ENCODE data around the gene KCTD20.
A peak's percentile ranks its signal among the peaks of the same experiment; 100 is the strongest.

KCTD20 gene

GRCh38 chr6:36492092-36492491 is 49.3 kb downstream of the KCTD20 start:
- Histone ChIP-seq H3K4me2 (peak overlapping the region in 5 of 11 experiments; percentile 56 to 79 (median 74); a peak in 10 of 22 replicates), H3K9me3 (replicated peaks in 1 of 11) (no peaks in the 10 kb centered on the region), H3K27me3 (no peaks in the 10 kb centered on the region), H3K4me3 (no peak overlapping the region), H3K4me1 (peaks cover 0 to 52% (median 29%) of the 10 kb centered on the region in 10 experiments; a peak in 14 of 20 replicates), H3K9ac (0 out of 22 replicates have a peak overlapping the region, but pooled peaks of 1 of the 11 experiments have one; percentile 28), H4K20me1 (peaks cover 0 to 59% (median 15%) of the 10 kb centered on the region in 11 experiments; a peak in 12 of 22 replicates), H3K27ac (peak overlapping the region in 6 of 11 experiments; percentile 16 to 89 (median 77); a peak in 10 of 22 replicates), H3K36me3 (peaks cover 55 to 100% (median 98%) of the 10 kb centered on the region in 11 experiments)
- TF ChIP-seq Cebpa-rat (IDR thresholded peaks at IDR 0.05) = no peak

DNA sequence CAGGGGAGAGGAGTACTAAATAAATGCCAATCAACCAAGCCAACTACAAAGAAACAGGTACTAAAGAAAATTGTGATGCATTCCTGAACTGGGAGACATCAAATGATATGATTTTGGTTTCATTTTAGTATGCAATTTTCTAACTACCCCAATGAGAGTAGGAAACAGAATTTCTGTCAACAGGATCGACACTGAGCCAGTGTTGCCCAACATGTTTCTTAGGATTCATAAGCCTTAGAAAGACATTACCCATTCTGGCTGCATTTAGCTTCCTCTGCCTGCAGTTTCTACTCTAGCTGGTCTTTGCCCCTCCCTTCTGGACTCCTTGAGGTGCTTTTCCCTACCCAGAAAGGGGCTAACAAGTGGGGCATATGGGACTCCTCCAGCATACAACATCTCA is 49.8 kb downstream of the KCTD20 start:
- H3K4me2 ChIP-seq = peak overlapping the region in 6 of 11 experiments; percentile 52 to 79 (median 66); a peak in 10 of 22 replicates
- peaks cover 0 to 52% (median 29%) of the 10 kb centered on the region in 10 experiments; a peak in 14 of 20 replicates for H3K4me1 ChIP-seq
- H3K27ac ChIP-seq = peak overlapping the region in 8 of 11 experiments; percentile 55 to 89 (median 72); a peak in 13 of 22 replicates
- H3K9me3 ChIP-seq (replicated peaks in 1 of 11) = no peaks in the 10 kb centered on the region
- peaks cover 0 to 59% (median 15%) of the 10 kb centered on the region in 11 experiments; a peak in 12 of 22 replicates for H4K20me1 ChIP-seq
- peak overlapping the region in 3 of 11 experiments; percentile 30 to 73 (median 72); a peak in 3 of 22 replicates for H3K9ac ChIP-seq
- TF ChIP-seq Cebpa-rat (IDR thresholded peaks at IDR 0.05) = no peak
- H3K36me3 ChIP-seq = peaks cover 55 to 100% (median 98%) of the 10 kb centered on the region in 11 experiments
- H3K4me3 ChIP-seq = no peak overlapping the region
- H3K27me3 ChIP-seq = no peaks in the 10 kb centered on the region

DNA sequence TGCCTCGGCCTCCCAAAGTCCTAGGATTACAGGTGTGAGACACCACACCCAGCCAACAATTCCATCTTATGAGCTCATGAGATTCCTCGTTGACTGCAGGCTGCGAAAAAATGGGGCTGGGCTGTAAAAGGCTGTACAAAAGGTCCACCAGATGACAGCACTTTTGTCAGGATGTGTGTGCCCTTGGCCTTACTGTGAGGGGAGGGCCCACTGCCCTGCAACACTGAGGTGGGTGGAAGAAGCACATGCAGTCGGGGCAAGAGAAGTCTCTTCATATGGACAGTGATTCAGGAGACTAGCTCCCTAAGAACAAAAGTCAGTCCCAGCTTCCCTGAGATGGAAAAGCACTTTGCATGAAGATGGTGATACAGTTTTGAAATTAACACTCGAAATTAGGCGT is 50.5 kb downstream of the KCTD20 start:
- peak overlapping the region in 9 of 11 experiments; percentile 2 to 73 (median 34); a peak in 12 of 22 replicates for H3K9ac ChIP-seq
- H3K36me3 ChIP-seq = peaks cover 55 to 100% (median 98%) of the 10 kb centered on the region in 11 experiments
- peak overlapping the region in 10 of 11 experiments; percentile 35 to 89 (median 68); a peak in 17 of 22 replicates for H3K27ac ChIP-seq
- no peak for TF ChIP-seq Cebpa-rat (IDR thresholded peaks at IDR 0.05)
- H3K4me3 ChIP-seq = no peak overlapping the region
- peaks cover 0 to 52% (median 29%) of the 10 kb centered on the region in 10 experiments; a peak in 14 of 20 replicates for H3K4me1 ChIP-seq
- no peaks in the 10 kb centered on the region for H3K27me3 ChIP-seq
- peaks cover 0 to 59% (median 15%) of the 10 kb centered on the region in 11 experiments; a peak in 12 of 22 replicates for H4K20me1 ChIP-seq
- no peaks in the 10 kb centered on the region for H3K9me3 ChIP-seq (replicated peaks in 1 of 11)
- H3K4me2 ChIP-seq = peak overlapping the region in 7 of 11 experiments; percentile 25 to 79 (median 58); a peak in 13 of 22 replicates

GRCh38 chr6:36493859-36494258 is 51.1 kb downstream of the KCTD20 start:
- Histone ChIP-seq H3K36me3 (peaks cover 55 to 100% (median 98%) of the 10 kb centered on the region in 11 experiments), H3K27me3 (no peaks in the 10 kb centered on the region), H3K27ac (peak overlapping the region in 10 of 11 experiments; percentile 35 to 89 (median 68); a peak in 17 of 22 replicates), H3K4me1 (peaks cover 0 to 52% (median 29%) of the 10 kb centered on the region in 10 experiments; a peak in 14 of 20 replicates), H3K9ac (peak overlapping the region in 8 of 11 experiments; percentile 13 to 73 (median 36); a peak in 12 of 22 replicates), H3K4me3 (no peak overlapping the region), H3K4me2 (peak overlapping the region in 7 of 11 experiments; percentile 25 to 79 (median 58); a peak in 14 of 22 replicates), H4K20me1 (peaks cover 0 to 59% (median 15%) of the 10 kb centered on the region in 11 experiments; a peak in 13 of 22 replicates), H3K9me3 (replicated peaks in 1 of 11) (no peaks in the 10 kb centered on the region)
- peak in 4 of 11 experiments; percentile 5 to 75 (median 44); a peak in 6 of 22 replicates for TF ChIP-seq Cebpa-rat (IDR thresholded peaks at IDR 0.05)

GRCh38 chr6:36495086-36495485 is 52.3 kb downstream of the KCTD20 start:
- Histone ChIP-seq H3K9ac (peak overlapping the region in 2 of 11 experiments; percentile 72 to 73; a peak in 2 of 22 replicates), H3K4me3 (no peak overlapping the region), H3K27me3 (no peaks in the 10 kb centered on the region), H3K36me3 (peaks cover 57 to 100% (median 98%) of the 10 kb centered on the region in 11 experiments), H3K27ac (peak overlapping the region in 7 of 11 experiments; percentile 55 to 89 (median 75); a peak in 11 of 22 replicates), H3K9me3 (replicated peaks in 1 of 11) (no peaks in the 10 kb centered on the region), H3K4me1 (peaks cover 0 to 52% (median 29%) of the 10 kb centered on the region in 10 experiments; a peak in 14 of 20 replicates), H4K20me1 (peaks cover 0 to 53% (median 25%) of the 10 kb centered on the region in 11 experiments; a peak in 12 of 22 replicates), H3K4me2 (peak overlapping the region in 5 of 11 experiments; percentile 56 to 79 (median 74); a peak in 8 of 22 replicates)
- TF ChIP-seq Cebpa-rat (IDR thresholded peaks at IDR 0.05) = no peak

DNA sequence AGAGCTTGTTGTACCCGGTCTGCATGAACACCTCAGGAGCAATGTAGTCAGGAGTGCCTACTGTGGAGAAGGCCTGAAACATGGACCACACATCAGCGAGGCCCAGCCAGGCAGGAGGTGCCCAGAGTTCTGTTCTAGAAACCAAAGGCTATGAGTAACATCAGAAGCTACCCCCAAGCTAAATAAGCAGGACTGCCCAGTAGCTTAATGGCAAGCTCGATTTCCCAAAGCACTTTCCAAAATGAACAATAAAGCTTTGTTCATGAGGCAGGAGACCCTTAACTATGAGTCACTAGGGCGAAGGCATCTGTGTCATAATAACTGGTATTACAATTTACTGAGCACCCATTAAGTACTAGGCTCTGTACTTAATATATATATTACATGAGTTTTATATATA is 57.1 kb downstream of the KCTD20 start:
- peaks cover 96 to 100% (median 100%) of the 10 kb centered on the region in 11 experiments for H3K36me3 ChIP-seq
- peaks cover 0 to 14% (median 2%) of the 10 kb centered on the region in 10 experiments; a peak in 11 of 20 replicates for H3K4me1 ChIP-seq
- no peak overlapping the region for H3K4me3 ChIP-seq
- H3K9me3 ChIP-seq (replicated peaks in 1 of 11) = no peaks in the 10 kb centered on the region
- H3K27ac ChIP-seq = no peak overlapping the region
- no peak for TF ChIP-seq Cebpa-rat (IDR thresholded peaks at IDR 0.05)
- H3K4me2 ChIP-seq = no peak overlapping the region
- no peak overlapping the region for H3K9ac ChIP-seq
- H4K20me1 ChIP-seq = peaks cover 0 to 17% (median 4%) of the 10 kb centered on the region in 11 experiments; a peak in 6 of 22 replicates
- no peaks in the 10 kb centered on the region for H3K27me3 ChIP-seq

DNA sequence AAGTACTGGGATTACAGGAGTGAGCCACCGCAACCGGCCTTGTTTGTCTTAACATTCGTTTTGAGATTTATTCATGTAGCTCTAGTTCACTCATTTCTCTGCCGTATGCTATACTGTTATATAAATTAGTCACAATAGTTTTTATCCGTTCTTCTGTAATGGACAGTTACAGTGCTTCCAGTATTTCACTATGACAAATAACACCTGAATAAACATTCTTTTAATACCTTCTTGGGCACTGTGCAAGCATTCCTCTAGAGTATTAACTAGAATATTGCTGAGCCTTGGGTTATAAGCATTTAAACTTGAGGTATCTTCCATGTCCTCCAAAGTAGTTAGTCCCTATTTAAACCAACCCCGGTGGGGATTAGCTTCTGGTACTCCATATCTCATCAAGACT is 58.9 kb downstream of the KCTD20 start:
- Histone ChIP-seq H4K20me1 (peaks cover 0 to 17% (median 0%) of the 10 kb centered on the region in 11 experiments; a peak in 3 of 22 replicates), H3K36me3 (peaks cover 96 to 100% (median 100%) of the 10 kb centered on the region in 11 experiments), H3K4me3 (no peak overlapping the region), H3K9ac (no peak overlapping the region), H3K27ac (no peak overlapping the region), H3K4me1 (no peaks in the 10 kb centered on the region), H3K27me3 (no peaks in the 10 kb centered on the region), H3K4me2 (no peak overlapping the region), H3K9me3 (replicated peaks in 1 of 11) (no peaks in the 10 kb centered on the region)
- TF ChIP-seq Cebpa-rat (IDR thresholded peaks at IDR 0.05) = no peak

DNA sequence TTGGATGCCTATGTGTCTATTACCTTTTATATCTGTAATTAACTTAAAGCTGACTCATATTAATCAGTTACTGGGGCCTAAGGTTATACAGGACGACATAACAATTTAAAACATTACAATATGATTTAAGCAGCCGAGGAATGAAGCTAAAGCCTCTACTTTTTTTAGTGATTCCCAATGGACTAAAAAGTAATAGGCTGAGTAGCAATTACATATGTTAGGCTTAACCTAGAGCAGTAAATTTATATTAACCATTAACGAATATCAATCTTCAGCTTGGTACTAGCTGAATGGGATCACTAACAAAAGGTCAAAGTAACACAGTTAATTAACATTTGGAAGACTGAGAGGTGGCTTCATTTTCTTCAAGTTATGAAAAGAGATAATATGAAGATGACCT is 61.4 kb downstream of the KCTD20 start:
- no peak overlapping the region for H3K4me2 ChIP-seq
- no peak for TF ChIP-seq Cebpa-rat (IDR thresholded peaks at IDR 0.05)
- no peak overlapping the region for H3K27ac ChIP-seq
- H3K4me1 ChIP-seq = no peaks in the 10 kb centered on the region
- H3K9ac ChIP-seq = no peak overlapping the region
- no peaks in the 10 kb centered on the region for H3K27me3 ChIP-seq
- H4K20me1 ChIP-seq = peaks cover 0 to 18% (median 5%) of the 10 kb centered on the region in 11 experiments; a peak in 7 of 22 replicates
- no peaks in the 10 kb centered on the region for H3K9me3 ChIP-seq (replicated peaks in 1 of 11)
- peaks cover 88 to 100% (median 100%) of the 10 kb centered on the region in 11 experiments for H3K36me3 ChIP-seq
- no peak overlapping the region for H3K4me3 ChIP-seq

- no peak for TF ChIP-seq Cebpa-rat (IDR thresholded peaks at IDR 0.05)
- Histone ChIP-seq H3K9ac (no peak overlapping the region), H3K27me3 (no peaks in the 10 kb centered on the region), H4K20me1 (peaks cover 0 to 22% (median 5%) of the 10 kb centered on the region in 11 experiments; a peak in 7 of 22 replicates), H3K9me3 (replicated peaks in 1 of 11) (peaks cover 0 to 4% (median 0%) of the 10 kb centered on the region in 11 experiments; a peak in 5 of 22 replicates), H3K27ac (no peak overlapping the region), H3K4me3 (no peak overlapping the region), H3K36me3 (peaks cover 88 to 100% (median 100%) of the 10 kb centered on the region in 11 experiments), H3K4me1 (no peaks in the 10 kb centered on the region), H3K4me2 (no peak overlapping the region)
Observed at GRCh38 chr6:36504982-36505381, 62.2 kb downstream of the KCTD20 start.
